ENCODE data around the gene CCDC54.

GRCh38 chr3:107347751-107348150, 29.5 kb upstream of the CCDC54 start:
- TF ChIP-seq CTCF (IDR thresholded peaks at IDR 0.05) (no peak), EP300 (IDR thresholded peaks at IDR 0.05) (no peak), POLR2A (IDR thresholded peaks at IDR 0.05) (no peak), POLR2AphosphoS5 (IDR thresholded peaks at IDR 0.05) (no peak)

All from sigmoid colon (tissue), 4 donors.